ENCODE results near the gene RPF1. TPM values are rescaled to one million over a fixed set of nuclear protein-coding genes. Genes with fewer than 3 reads are reported as not detected.
"Not testable (repeated sequence)": the region's sequence is repeated elsewhere in the genome, so short reads cannot be mapped to it uniquely, and the experiment has no call there.

RPF1 gene
- total RNA-seq, 4 donors from 2014 or later, result 30.9 to 41.9 (median 37.7) TPM

- Histone ChIP-seq H3K4me1 (peaks cover 53 to 61% (median 56%) of the 10 kb centered on the region in 4 donors), H3K27ac (replicated peaks in 1 of 4) (peak overlapping the region; percentile 94 to 97 (median 96)), H3K27me3 (no peaks in the 10 kb centered on the region), H3K36me3 (peaks cover 0 to 19% (median 8%) of the 10 kb centered on the region in 4 donors), H3K4me3 (peak overlapping the region; percentile 77 to 85 (median 78)), H3K9me3 (peaks cover 0 to 7% (median 0%) of the 10 kb centered on the region in 4 donors)
- intact Hi-C loops (cut with DNase I), result loop anchor here (5.0 kb wide), 1 partner anchor 67 kb away; the partner anchor contains the start of gene CTBS
- TF ChIP-seq POLR2AphosphoS5 (IDR thresholded peaks at IDR 0.05) (no peak), POLR2A (IDR thresholded peaks at IDR 0.05; ENCODE audit: low read depth) (no peak), CTCF (IDR thresholded peaks at IDR 0.05) (no peak), EP300 (IDR thresholded peaks at IDR 0.05) (no peak)
- no peak for DNase-seq (ENCODE audit: extremely low spot score)
- WGBS, result 4% methylated on average over 17 of the region's 17 CpGs
Measured at GRCh38 chr1:84504580-84505492, 25.8 kb downstream of the RPF1 start.

DNA sequence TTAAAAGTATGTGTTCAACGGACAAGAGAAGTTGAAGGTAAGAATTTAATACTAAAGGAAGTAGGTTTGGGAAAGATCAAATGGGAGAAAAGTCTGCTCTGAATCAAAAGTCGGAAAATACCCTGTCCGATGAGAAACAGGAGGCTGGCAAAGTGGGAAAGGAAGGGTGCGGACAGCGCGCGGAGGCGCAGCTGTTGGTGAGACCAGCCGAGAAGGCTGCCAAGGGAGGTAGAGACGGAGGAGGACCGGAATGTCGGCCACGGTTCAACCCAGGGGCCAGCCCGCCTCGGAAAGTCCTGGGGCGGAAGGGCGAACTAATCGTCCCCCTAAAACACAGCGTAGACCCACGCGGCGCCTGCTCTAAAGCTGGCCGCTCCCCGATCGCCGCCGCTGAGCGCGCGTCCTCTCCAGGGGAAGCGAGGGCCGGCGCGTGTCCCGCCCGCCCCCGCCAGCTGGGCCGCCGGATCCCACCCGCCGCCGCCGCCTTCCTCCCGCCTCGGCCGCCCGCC, 26.5 kb downstream of the RPF1 start:
- Histone ChIP-seq H3K27ac (replicated peaks in 1 of 4) (peak overlapping the region; percentile 94 to 97 (median 96)), H3K4me3 (peak overlapping the region; percentile 77 to 85 (median 78)), H3K36me3 (peaks cover 0 to 12% (median 3%) of the 10 kb centered on the region in 4 donors), H3K4me1 (peaks cover 46 to 56% (median 49%) of the 10 kb centered on the region in 4 donors), H3K9me3 (peaks cover 0 to 7% (median 0%) of the 10 kb centered on the region in 4 donors), H3K27me3 (no peaks in the 10 kb centered on the region)
- peak; percentile 92 for DNase-seq (ENCODE audit: extremely low spot score)
- TF ChIP-seq POLR2A (IDR thresholded peaks at IDR 0.05; ENCODE audit: low read depth) (no peak), EP300 (IDR thresholded peaks at IDR 0.05) (no peak), CTCF (IDR thresholded peaks at IDR 0.05) (no peak), POLR2AphosphoS5 (IDR thresholded peaks at IDR 0.05) (no peak)
- 1% methylated on average over 36 of the region's 47 CpGs for WGBS
- intact Hi-C loops (cut with DNase I), result loop anchor here (2.0 to 5.0 kb wide), 2 partner anchors 67 to 97 kb away; partner anchors contain the start of gene CTBS

DNA sequence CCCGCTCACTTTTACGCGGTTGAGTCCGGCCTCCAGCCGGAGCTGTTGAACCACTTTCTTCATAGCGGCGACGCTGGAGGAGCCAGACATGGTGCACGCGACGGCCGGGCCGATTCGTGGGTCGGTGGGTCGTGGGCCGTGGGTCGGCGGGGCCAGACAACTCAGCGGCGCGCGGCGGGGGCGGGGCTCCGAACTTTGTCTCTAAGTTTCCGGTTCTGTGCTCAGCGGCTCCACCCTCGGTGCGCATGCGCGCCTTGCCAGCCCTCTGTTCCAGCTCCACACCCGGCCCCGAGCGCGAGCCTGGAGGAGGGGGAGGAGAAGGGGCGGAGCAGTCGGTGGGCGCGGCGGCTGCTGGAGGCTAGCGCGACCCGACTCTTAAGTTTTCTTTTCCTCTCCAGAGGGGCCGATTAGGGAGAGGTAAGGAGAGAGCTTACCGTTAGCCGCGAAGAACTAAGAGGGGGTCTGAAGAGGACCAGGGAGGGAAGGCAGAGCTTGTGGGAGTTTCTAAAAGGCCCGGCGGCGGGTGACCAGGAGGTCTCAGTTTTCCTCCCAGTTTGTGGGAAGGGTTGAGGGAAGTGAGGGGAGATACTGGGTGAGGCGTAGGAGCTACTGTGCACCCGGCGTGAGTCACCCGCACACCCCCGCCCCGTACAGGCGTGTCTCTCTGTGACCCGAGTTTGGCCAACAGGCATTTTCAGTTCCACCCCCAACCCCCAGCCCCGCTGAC, 27.1 kb downstream of the RPF1 start, which contains the start of the genes GNG5 and SPATA1:
TSS of gene GNG5 (minus strand) at position 580 of the 727 bp plus-strand sequence. CDS start at position 90, 490 bp downstream.
TSS of gene SPATA1 (plus strand) at position 385 of the 727 bp plus-strand sequence. CDS start 9,974 bp downstream, outside the sequence.
- peak within 1 kb of the TSS; percentile 77 to 85 (median 78) for H3K4me3 ChIP-seq
- H3K4me1 ChIP-seq, result peaks cover 40 to 49% (median 44%) of the 10 kb centered on the region in 4 donors
- peaks cover 0 to 7% (median 0%) of the 10 kb centered on the region in 4 donors for H3K9me3 ChIP-seq
- DNase-seq (ENCODE audit: extremely low spot score), result peak; percentile 99
- H3K27ac ChIP-seq (replicated peaks in 1 of 4), result peak within 1 kb of the TSS; percentile 94 to 97 (median 96)
- TF ChIP-seq POLR2AphosphoS5 (IDR thresholded peaks at IDR 0.05), result peak; percentile 89 to 93
- TF ChIP-seq EP300 (IDR thresholded peaks at IDR 0.05), result no peak
- peak; percentile 63 for TF ChIP-seq POLR2A (IDR thresholded peaks at IDR 0.05; ENCODE audit: low read depth)
- TF ChIP-seq CTCF (IDR thresholded peaks at IDR 0.05), result no peak
- H3K36me3 ChIP-seq, result peaks cover 0 to 6% (median under 1%) of the 10 kb centered on the region in 4 donors
- no peaks in the 10 kb centered on the region for H3K27me3 ChIP-seq
- WGBS, result 2% methylated on average over 43 of the region's 60 CpGs
- intact Hi-C loops (cut with DNase I), result loop anchor here (2.0 to 5.0 kb wide), 2 partner anchors 66 to 97 kb away; partner anchors contain the start of gene CTBS

DNA sequence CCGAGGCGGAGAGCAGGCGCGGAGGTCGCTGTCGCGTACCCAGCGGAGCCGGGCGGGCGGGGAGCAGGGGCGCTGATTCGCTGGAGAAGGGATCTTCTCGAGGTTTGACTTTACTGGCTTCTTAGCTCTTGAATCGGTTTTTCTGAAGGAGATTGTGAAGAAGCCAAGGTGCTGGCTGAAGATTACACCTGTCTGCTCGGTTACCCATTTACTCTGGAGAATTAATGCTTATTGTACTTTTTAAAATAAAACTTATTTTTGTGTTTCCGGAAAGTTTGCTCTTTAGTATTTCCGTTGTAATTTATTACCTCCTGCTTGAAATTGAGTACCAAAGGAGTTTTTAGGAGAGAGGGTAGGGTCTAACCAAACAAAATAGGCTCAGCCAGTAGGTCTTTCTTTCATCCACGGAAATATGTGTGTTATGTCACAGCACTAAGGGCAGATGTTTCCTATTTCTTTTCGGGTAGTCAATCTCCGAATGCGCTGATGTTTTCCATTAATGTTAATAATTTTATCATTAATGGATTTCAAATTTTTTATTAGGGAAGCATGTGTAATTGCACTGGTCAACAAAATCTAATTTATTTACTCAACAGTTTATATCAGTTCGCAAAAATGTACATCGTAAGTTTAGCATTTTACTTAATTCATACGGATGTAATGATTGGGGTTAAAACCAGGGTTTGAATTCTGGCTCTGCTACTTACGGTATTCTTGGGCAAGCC, 27.8 kb downstream of the RPF1 start:
- Histone ChIP-seq H3K27me3 (no peaks in the 10 kb centered on the region), H3K9me3 (peaks cover 0 to 7% (median 0%) of the 10 kb centered on the region in 4 donors), H3K36me3 (no peaks in the 10 kb centered on the region), H3K4me3 (peak overlapping the region; percentile 77 to 85 (median 78)), H3K27ac (replicated peaks in 1 of 4) (peak overlapping the region; percentile 94 to 97 (median 96)), H3K4me1 (peaks cover 32 to 43% (median 36%) of the 10 kb centered on the region in 4 donors)
- no peak for DNase-seq (ENCODE audit: extremely low spot score)
- no peak for TF ChIP-seq EP300 (IDR thresholded peaks at IDR 0.05)
- no peak for TF ChIP-seq POLR2A (IDR thresholded peaks at IDR 0.05; ENCODE audit: low read depth)
- no peak for TF ChIP-seq POLR2AphosphoS5 (IDR thresholded peaks at IDR 0.05)
- no peak for TF ChIP-seq CTCF (IDR thresholded peaks at IDR 0.05)
- 16% methylated on average over 24 of the region's 26 CpGs for WGBS
- intact Hi-C loops (cut with DNase I), result loop anchor here (2.0 to 5.0 kb wide), 2 partner anchors 65 to 96 kb away; partner anchors contain the start of gene CTBS

DNA sequence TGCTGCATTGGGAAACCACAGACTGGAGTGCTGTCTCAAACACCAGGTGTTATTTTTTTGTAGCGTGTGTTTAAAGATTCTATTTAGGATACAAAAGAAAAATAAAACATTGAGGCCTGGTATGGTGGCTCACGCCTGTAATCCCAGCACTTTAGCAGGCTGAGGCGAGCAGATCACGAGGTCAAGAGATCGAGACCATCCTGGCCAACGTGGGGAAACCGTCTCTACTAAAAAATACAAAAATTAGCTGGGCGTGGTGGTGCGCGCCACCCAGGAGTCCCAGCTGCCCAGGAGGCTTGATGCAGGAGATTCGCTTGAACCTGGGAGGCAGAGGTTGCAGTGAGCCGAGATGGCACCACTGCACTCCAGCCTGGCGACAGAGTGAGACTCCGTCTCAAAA, 28.8 kb downstream of the RPF1 start:
- H3K27me3 ChIP-seq; H3K9me3 ChIP-seq; H3K27ac ChIP-seq (replicated peaks in 1 of 4); DNase-seq (ENCODE audit: extremely low spot score); H3K4me3 ChIP-seq; H3K36me3 ChIP-seq: not testable (repeated sequence)
- peaks cover 22 to 34% (median 26%) of the 10 kb centered on the region in 4 donors for H3K4me1 ChIP-seq
- WGBS, result 95% methylated on average over 14 of the region's 14 CpGs
- intact Hi-C loops (cut with DNase I), result loop anchor here (2.0 to 5.0 kb wide), 2 partner anchors 64 to 95 kb away; partner anchors contain the start of gene CTBS

All from esophagus muscularis mucosa (tissue), 4 donors.